IPS DF 4.7 (cell line): ENCODE data around the gene HNMT.
"Not testable (repeated sequence)": the region's sequence is repeated elsewhere in the genome, so short reads cannot be mapped to it uniquely, and the experiment has no call there.

Source experiments
- DNase-seq: peaks from one replicate; pipeline ENCODE4 v3.0.0-alpha.2; 2013; ENCODE audit warnings: low spot score; ENCODE audit errors: extremely low read depth

HNMT gene

GRCh38 chr2:137975280-137976271 lies 11.3 kb downstream of the HNMT start:
- DNase-seq: no peak

GRCh38 chr2:137976274-137976673 lies 12.0 kb downstream of the HNMT start:
- no peak for DNase-seq

- DNase-seq: no peak
These were observed 13.5 kb downstream of the HNMT start for GRCh38 chr2:137977790-137978189.

GRCh38 chr2:137980459-137980858 lies 16.2 kb downstream of the HNMT start:
- DNase-seq: no peak

DNA sequence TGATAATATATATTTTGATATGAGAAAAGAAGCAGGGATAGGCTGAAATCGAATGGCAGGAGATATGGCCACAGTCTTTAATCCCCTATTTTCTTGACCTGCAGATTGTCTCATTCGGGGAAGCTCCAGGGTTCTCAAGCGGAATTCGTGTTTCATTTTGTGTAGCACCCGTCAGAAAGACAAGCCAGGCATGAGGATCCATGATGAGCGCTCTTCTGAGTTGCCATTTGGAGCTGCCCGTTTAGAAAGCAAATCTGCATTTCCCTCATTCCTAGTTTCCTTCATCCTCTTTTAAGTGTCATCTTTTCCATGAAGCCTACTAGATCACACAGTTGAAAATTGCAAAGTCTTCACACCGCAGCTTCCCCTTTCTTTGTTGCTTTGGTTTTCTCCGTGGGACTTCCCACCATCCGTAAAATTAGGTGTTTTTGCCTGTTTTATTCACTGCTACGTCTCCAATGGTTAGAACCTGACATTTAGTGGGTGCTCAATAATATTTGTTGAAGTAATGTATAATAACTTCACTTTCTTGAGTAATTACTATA lies 16.9 kb downstream of the HNMT start:
- DNase-seq: no peak

GRCh38 chr2:137983581-137983980 lies 19.3 kb downstream of the HNMT start:
- no peak for DNase-seq

DNA sequence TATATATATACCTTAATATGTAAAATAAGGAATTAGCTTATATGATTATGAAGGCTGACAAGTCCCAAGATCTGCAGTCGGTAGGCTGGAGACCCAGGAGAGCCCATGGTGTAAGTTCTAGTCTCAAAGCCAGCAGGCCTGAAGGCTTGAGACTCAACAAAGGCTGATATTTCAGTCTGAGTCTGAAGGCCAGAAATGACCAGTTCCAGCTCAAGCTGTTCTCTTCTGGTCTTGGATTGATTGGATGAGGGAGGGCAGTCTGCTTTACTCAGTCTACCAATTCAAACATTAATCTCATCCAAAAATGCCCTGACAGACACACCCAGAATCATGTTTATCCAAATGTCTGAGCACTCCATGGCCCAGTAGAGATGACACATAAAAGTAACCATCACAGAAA lies 22.0 kb downstream of the HNMT start:
- no peak for DNase-seq

GRCh38 chr2:137987011-137987410 lies 22.7 kb downstream of the HNMT start:
- no peak for DNase-seq

DNA sequence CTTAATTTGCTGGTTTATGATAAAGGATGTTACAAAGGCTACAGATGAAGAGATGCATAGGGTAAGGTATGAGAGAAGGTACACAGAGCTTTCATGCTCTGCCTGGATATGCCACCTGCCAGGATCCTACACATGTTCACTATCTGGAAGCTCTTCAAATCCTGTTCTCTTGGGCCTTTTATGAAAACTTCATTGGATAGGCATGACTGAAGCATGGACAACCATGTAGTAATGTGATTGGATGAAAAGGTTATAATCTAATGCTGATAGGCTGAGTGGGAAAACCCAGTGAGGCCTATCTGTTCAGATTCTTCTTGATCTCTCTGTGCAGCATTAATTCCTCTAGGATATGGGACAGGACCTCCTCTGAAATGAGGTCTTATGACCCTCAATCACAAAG lies 26.8 kb downstream of the HNMT start:
- no peak for DNase-seq

DNA sequence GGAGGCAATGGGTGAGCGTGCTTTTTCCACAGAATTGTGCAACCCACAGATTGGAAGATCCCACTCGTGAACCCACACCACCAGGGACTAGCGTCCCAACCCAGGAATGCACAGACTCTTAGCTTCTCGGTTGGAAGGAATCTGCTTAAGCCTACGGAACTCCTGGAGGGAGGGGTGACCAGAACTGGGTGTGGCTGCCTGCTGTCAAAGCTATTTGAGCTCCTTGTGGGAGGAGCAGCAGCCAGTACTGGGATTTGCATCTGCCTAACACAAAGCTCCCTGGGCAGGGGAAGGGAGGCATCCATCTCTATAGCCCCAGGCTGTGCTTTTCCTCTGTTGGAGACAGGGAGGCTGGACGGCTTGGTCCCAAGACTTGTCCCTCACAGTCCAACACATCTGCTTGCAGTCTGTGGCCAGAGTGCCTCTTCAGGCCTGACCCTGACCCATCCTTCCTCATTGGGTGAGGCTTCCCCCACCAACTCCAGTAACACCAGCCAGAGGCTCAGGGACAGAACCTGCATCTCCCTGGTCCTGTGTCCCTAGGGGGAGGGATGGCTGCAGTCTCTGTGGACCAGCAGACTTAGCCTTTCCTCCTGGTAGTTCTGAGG lies 27.9 kb downstream of the HNMT start:
- no peak for DNase-seq

DNA sequence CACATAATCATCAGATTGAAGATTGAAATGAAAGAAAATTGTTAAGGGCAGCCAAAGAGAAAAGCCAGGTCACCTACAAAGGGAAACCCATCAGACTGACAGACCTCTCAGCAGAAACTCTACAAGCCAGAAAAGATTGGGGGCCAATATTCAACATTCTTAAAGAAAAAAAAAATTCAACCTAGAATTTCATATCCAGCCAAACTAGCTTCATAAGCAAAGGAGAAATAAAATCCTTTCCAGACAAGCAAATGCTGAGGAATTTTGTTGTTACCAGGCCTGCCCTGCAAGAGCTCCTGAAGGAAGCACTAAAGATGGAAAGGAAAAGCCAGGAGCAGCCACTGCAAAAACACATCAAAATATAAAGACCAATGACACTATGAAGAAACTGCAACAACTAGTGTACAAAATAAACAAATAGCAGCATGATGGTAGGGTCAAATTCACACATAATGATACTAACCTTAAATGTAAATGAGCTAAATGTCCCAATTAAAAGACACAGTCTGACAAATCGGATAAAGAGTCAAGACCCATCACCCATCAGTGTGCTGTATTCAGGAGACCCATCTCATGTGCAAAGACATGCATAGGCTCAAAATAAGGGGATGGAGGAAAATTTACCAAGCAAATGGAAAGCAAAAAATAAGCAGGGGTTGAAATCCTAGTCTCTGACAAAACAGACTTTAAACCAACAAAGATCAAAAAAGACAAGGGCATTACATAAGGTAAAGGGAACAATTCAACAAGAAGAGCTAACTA lies 29.6 kb downstream of the HNMT start:
- DNase-seq: not testable (repeated sequence)

DNA sequence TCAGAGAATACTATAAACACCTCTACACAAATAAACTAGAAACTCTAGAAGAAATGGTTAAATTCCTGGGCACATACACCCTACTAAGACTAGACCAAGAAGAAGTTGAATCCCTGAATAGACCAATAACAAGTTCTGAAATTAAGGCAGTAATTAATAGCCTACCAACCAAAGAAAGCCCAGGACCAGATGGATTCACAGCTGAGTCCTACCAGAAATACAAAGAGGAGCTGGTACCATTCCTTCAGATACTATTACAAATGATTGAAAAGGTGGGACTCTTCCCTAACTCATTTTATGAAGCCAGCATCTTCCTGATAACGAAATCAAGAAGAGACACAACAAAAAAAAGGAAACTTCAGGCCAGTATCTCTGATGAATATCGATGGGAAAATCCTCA lies 31.1 kb downstream of the HNMT start:
- DNase-seq: not testable (repeated sequence)

GRCh38 chr2:137996158-137996557 lies 31.9 kb downstream of the HNMT start:
- not testable (repeated sequence) for DNase-seq

DNA sequence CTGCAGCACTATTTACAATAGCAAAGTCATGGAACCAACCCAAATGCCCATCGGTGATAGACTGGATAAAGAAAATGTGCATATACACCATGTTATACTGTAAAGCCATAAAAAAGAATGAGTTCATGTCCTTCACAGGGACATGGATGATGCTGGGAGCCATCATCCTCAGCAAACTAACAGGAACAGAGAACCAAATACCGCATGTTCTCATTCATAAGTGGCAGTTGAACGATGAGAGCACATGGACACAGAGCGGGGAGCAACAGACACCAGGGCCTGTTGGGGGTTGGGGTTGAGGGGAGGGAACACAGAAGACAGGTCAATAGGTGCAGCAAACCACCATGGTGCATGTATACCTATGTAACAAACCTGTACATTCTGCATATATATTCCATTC lies 33.5 kb downstream of the HNMT start:
- no peak for DNase-seq

DNA sequence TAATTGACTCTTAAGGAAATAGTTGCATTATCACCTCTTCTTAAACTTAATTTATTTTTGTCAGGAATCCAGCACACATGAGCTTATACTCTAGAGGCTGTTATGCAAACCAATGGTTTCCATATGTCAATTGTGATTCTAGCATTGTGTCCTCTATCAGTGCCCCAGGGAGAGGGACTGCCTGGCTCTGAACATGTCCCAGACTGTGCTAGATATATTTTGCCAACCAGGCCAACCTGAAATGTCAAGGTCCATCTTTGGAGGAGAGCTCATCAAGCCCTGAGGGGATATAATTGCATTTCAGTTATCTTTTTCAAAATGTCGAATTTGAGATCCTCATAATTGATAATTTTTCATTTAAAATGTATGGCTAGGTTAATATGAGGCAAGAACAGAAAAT lies 34.2 kb downstream of the HNMT start:
- no peak for DNase-seq

DNA sequence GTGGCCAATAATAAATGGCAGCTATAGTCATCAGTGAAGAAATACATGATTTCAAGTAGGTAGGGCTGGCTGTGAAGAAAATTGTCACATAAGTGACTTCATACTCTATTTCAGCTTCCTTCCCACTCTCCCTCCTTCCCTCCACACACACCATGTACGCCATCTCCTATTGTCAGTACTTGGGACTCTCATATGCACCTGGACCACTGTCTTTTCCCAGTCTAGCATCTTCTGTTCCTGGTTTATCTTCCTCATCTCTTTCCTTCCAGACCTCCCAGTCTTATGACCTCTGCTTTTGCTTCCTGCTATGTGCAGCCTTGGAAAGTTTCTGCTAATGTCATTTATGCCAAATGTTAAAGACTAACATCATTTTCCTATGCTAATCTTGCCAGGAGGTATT lies 35.0 kb downstream of the HNMT start:
- DNase-seq: no peak

- DNase-seq: no peak
These were observed 35.7 kb downstream of the HNMT start for GRCh38 chr2:138000009-138000408.

GRCh38 chr2:138000796-138001195 lies 36.5 kb downstream of the HNMT start:
- no peak for DNase-seq

- DNase-seq: no peak
These were observed 39.1 kb downstream of the HNMT start for GRCh38 chr2:138003411-138003810.

DNA sequence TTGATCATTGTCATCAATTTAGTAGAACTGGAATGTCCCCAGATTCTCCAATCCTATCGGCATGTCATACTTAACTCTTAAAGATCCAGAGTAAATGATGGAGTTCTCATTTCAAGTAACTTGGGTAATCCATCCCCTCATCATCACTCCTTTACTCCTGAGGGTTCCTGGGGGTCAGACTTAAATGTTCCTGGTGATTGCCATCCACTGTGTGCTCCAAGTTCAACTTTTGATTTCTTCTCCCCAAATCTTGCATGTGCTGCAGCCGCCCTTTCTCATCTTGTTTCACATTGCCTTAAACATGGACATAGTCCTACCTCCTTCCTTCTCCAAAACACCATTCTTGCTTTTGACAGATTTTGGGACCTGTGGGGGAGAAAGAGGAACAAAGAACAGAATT lies 43.2 kb downstream of the HNMT start:
- DNase-seq: no peak

DNA sequence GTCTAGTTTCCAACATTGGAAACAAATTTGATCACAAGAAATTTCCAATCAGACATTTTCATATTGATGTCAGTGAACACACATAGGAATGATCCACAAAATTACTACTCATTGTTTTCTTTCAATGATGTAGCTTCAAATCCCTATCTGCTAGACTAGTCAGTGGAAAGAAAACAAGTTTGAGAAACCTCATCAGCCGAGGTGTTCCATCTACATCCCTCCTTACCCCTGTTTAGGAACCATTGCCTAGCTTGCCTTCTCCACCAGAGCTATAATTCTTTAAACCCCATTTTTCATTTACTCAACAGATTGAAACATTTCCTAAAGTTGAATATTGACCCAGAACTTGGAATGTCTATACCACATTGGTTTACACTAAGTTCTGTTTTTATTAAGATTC lies 45.3 kb downstream of the HNMT start:
- no peak for DNase-seq

DNA sequence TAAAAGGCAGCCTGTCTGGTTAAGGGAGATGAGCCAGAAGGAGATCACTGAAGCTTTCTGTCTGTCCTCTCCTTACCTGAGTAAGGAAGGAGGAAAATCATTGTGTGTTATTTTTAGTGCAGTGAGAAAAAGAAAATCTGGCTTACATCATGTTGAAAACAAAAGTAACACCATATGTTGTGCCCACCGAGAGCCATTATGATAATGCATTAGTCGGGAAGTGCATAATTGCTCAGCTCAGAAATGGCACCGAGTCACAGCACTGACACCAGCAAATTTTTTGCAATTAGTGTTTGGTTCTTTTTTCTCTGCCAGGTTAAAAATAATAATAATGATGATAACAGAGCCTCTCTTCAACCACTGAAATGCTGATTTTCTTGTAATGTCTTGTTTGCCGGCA lies 46.6 kb downstream of the HNMT start:
- DNase-seq: no peak
